Measurements from ENCODE around the gene UBAP1. TPM values are rescaled to one million over a fixed set of nuclear protein-coding genes. Genes with fewer than 3 reads are reported as not detected.

The UBAP1 gene
- total RNA-seq, 2 experiments from 2014 or later = 31.6 to 38.8 TPM

Other genes with a start within 250 kb of the UBAP1 start
- gene UBAP2, start 130.2 kb upstream of the UBAP1 start, total RNA-seq = 10 to 100 TPM; 49.8 to 53.6 TPM
- gene DCAF12, start 52.3 kb upstream of the UBAP1 start, total RNA-seq = 10 to 100 TPM; 41.7 to 45.4 TPM
- gene KIF24, start 150.2 kb downstream of the UBAP1 start, total RNA-seq = 10 to 100 TPM; 11.0 to 12.5 TPM
- gene NUDT2, start 150.5 kb downstream of the UBAP1 start, total RNA-seq = 10 to 100 TPM; 17.5 to 19.7 TPM
- 1 to 10 TPM; 2.7 to 2.8 TPM for gene MYORG, start 197.9 kb downstream of the UBAP1 start, total RNA-seq